Ishikawa (cell line): Measurements from ENCODE around the gene FGF14.

Experiments
- EGR1 ChIP-seq: IDR thresholded peaks from 2 replicates; pipeline ENCODE4 v1.6.1; 2012
- MAX ChIP-seq: IDR thresholded peaks from 2 replicates; pipeline ENCODE4 v1.6.1; 2012

- no peak for TF ChIP-seq MAX
- TF ChIP-seq EGR1: no peak
Measured at GRCh38 chr13:102280366-102280765, 121.5 kb downstream of the FGF14 start.
